ENCODE results near the gene XYLB.

XYLB gene

GRCh38 chr3:38361496-38361895, 14.9 kb downstream of the XYLB start:
- H3K4me1 Mint-ChIP-seq (ENCODE audit: low read depth), result no peaks in the 10 kb centered on the region
- no peak overlapping the region for H3K27ac Mint-ChIP-seq
- H3K4me3 Mint-ChIP-seq, result no peak overlapping the region
- H3K9me3 Mint-ChIP-seq, result no peaks in the 10 kb centered on the region
- peaks cover 50% of the 10 kb centered on the region for H3K36me3 Mint-ChIP-seq (ENCODE audit: low read depth)
- intact Hi-C loops (cut with micrococcal nuclease), result no loop called here
- no peaks in the 10 kb centered on the region for H3K27me3 Mint-ChIP-seq

- Mint-ChIP-seq H3K36me3 (ENCODE audit: low read depth) (peaks cover 50% of the 10 kb centered on the region), H3K4me3 (no peak overlapping the region), H3K27me3 (no peaks in the 10 kb centered on the region), H3K9me3 (no peaks in the 10 kb centered on the region), H3K4me1 (ENCODE audit: low read depth) (no peaks in the 10 kb centered on the region), H3K27ac (no peak overlapping the region)
- intact Hi-C loops (cut with micrococcal nuclease), result no loop called here
These were observed 16.2 kb downstream of the XYLB start for GRCh38 chr3:38362825-38363224.

GRCh38 chr3:38364721-38365400, 18.3 kb downstream of the XYLB start:
- H3K27ac Mint-ChIP-seq, result no peak overlapping the region

GRCh38 chr3:38365469-38366062, 19.0 kb downstream of the XYLB start:
- H3K27me3 Mint-ChIP-seq, result no peaks in the 10 kb centered on the region

More at GRCh38 chr3:38364721-38365400, 18.3 kb downstream of the XYLB start:
- intact Hi-C loops (cut with micrococcal nuclease), result no loop called here
- no peaks in the 10 kb centered on the region for H3K4me1 Mint-ChIP-seq (ENCODE audit: low read depth)
- no peaks in the 10 kb centered on the region for H3K27me3 Mint-ChIP-seq
- peaks cover 62% of the 10 kb centered on the region for H3K36me3 Mint-ChIP-seq (ENCODE audit: low read depth)
- H3K4me3 Mint-ChIP-seq, result no peak overlapping the region
- no peaks in the 10 kb centered on the region for H3K9me3 Mint-ChIP-seq

GRCh38 chr3:38366082-38366481, 19.5 kb downstream of the XYLB start:
- no peaks in the 10 kb centered on the region for H3K4me1 Mint-ChIP-seq (ENCODE audit: low read depth)
- no peaks in the 10 kb centered on the region for H3K27me3 Mint-ChIP-seq
- peaks cover 65% of the 10 kb centered on the region for H3K36me3 Mint-ChIP-seq (ENCODE audit: low read depth)
- H3K9me3 Mint-ChIP-seq, result no peaks in the 10 kb centered on the region
- H3K27ac Mint-ChIP-seq, result no peak overlapping the region
- intact Hi-C loops (cut with micrococcal nuclease), result no loop called here
- no peak overlapping the region for H3K4me3 Mint-ChIP-seq

More at GRCh38 chr3:38365469-38366062, 19.0 kb downstream of the XYLB start:
- intact Hi-C loops (cut with micrococcal nuclease), result no loop called here
- no peaks in the 10 kb centered on the region for H3K9me3 Mint-ChIP-seq
- no peak overlapping the region for H3K4me3 Mint-ChIP-seq
- peaks cover 63% of the 10 kb centered on the region for H3K36me3 Mint-ChIP-seq (ENCODE audit: low read depth)
- no peaks in the 10 kb centered on the region for H3K4me1 Mint-ChIP-seq (ENCODE audit: low read depth)
- no peak overlapping the region for H3K27ac Mint-ChIP-seq

GRCh38 chr3:38367779-38368178, 21.2 kb downstream of the XYLB start:
- no peaks in the 10 kb centered on the region for H3K4me1 Mint-ChIP-seq (ENCODE audit: low read depth)
- H3K27me3 Mint-ChIP-seq, result no peaks in the 10 kb centered on the region
- intact Hi-C loops (cut with micrococcal nuclease), result no loop called here
- H3K27ac Mint-ChIP-seq, result no peak overlapping the region
- peaks cover 76% of the 10 kb centered on the region for H3K36me3 Mint-ChIP-seq (ENCODE audit: low read depth)
- H3K4me3 Mint-ChIP-seq, result no peak overlapping the region
- no peaks in the 10 kb centered on the region for H3K9me3 Mint-ChIP-seq

- H3K4me1 Mint-ChIP-seq (ENCODE audit: low read depth), result no peaks in the 10 kb centered on the region
- H3K4me3 Mint-ChIP-seq, result no peak overlapping the region
- no peak overlapping the region for H3K27ac Mint-ChIP-seq
- no peaks in the 10 kb centered on the region for H3K27me3 Mint-ChIP-seq
- peaks cover 76% of the 10 kb centered on the region for H3K36me3 Mint-ChIP-seq (ENCODE audit: low read depth)
- H3K9me3 Mint-ChIP-seq, result no peaks in the 10 kb centered on the region
- intact Hi-C loops (cut with micrococcal nuclease), result no loop called here
These were observed 21.7 kb downstream of the XYLB start for GRCh38 chr3:38368238-38368637.

GRCh38 chr3:38369186-38369585, 22.6 kb downstream of the XYLB start:
- H3K27me3 Mint-ChIP-seq, result no peaks in the 10 kb centered on the region
- H3K4me3 Mint-ChIP-seq, result no peak overlapping the region
- no peak overlapping the region for H3K27ac Mint-ChIP-seq
- H3K36me3 Mint-ChIP-seq (ENCODE audit: low read depth), result peaks cover 69% of the 10 kb centered on the region
- no peaks in the 10 kb centered on the region for H3K9me3 Mint-ChIP-seq
- intact Hi-C loops (cut with micrococcal nuclease), result no loop called here
- peaks cover 4% of the 10 kb centered on the region for H3K4me1 Mint-ChIP-seq (ENCODE audit: low read depth)

GRCh38 chr3:38370149-38370548, 23.6 kb downstream of the XYLB start:
- intact Hi-C loops (cut with micrococcal nuclease), result no loop called here
- Mint-ChIP-seq H3K27me3 (no peaks in the 10 kb centered on the region), H3K27ac (no peak overlapping the region), H3K4me3 (no peak overlapping the region), H3K4me1 (ENCODE audit: low read depth) (peaks cover 9% of the 10 kb centered on the region), H3K36me3 (ENCODE audit: low read depth) (peaks cover 70% of the 10 kb centered on the region), H3K9me3 (no peaks in the 10 kb centered on the region)

- intact Hi-C loops (cut with micrococcal nuclease), result no loop called here
- H3K27ac Mint-ChIP-seq, result no peak overlapping the region
These were observed 24.3 kb downstream of the XYLB start for GRCh38 chr3:38370861-38371260.

GRCh38 chr3:38371541-38372213, 25.1 kb downstream of the XYLB start:
- Mint-ChIP-seq H3K4me1 (ENCODE audit: low read depth) (peaks cover 9% of the 10 kb centered on the region), H3K27me3 (no peaks in the 10 kb centered on the region), H3K9me3 (no peaks in the 10 kb centered on the region), H3K36me3 (ENCODE audit: low read depth) (peaks cover 62% of the 10 kb centered on the region), H3K4me3 (no peak overlapping the region), H3K27ac (no peak overlapping the region)
- intact Hi-C loops (cut with micrococcal nuclease), result no loop called here

More at GRCh38 chr3:38370861-38371260, 24.3 kb downstream of the XYLB start:
- Mint-ChIP-seq H3K27me3 (no peaks in the 10 kb centered on the region), H3K4me3 (no peak overlapping the region), H3K9me3 (no peaks in the 10 kb centered on the region), H3K36me3 (ENCODE audit: low read depth) (peaks cover 64% of the 10 kb centered on the region), H3K4me1 (ENCODE audit: low read depth) (peaks cover 9% of the 10 kb centered on the region)

- Mint-ChIP-seq H3K36me3 (ENCODE audit: low read depth) (peaks cover 67% of the 10 kb centered on the region), H3K4me3 (no peak overlapping the region), H3K4me1 (ENCODE audit: low read depth) (peaks cover 9% of the 10 kb centered on the region), H3K27me3 (no peaks in the 10 kb centered on the region), H3K9me3 (no peaks in the 10 kb centered on the region), H3K27ac (no peak overlapping the region)
- intact Hi-C loops (cut with micrococcal nuclease), result no loop called here
These were observed 25.6 kb downstream of the XYLB start for GRCh38 chr3:38372214-38372601.

GRCh38 chr3:38374221-38374620, 27.6 kb downstream of the XYLB start:
- Mint-ChIP-seq H3K27me3 (no peaks in the 10 kb centered on the region), H3K36me3 (ENCODE audit: low read depth) (peaks cover 75% of the 10 kb centered on the region), H3K27ac (no peak overlapping the region), H3K4me1 (ENCODE audit: low read depth) (peaks cover 9% of the 10 kb centered on the region), H3K9me3 (no peaks in the 10 kb centered on the region), H3K4me3 (no peak overlapping the region)
- intact Hi-C loops (cut with micrococcal nuclease), result no loop called here

- Mint-ChIP-seq H3K27me3 (no peaks in the 10 kb centered on the region), H3K36me3 (ENCODE audit: low read depth) (peaks cover 75% of the 10 kb centered on the region), H3K4me3 (no peak overlapping the region), H3K9me3 (no peaks in the 10 kb centered on the region), H3K4me1 (ENCODE audit: low read depth) (peaks cover 9% of the 10 kb centered on the region), H3K27ac (no peak overlapping the region)
- intact Hi-C loops (cut with micrococcal nuclease), result no loop called here
These were observed 28.5 kb downstream of the XYLB start for GRCh38 chr3:38375072-38375471.
